ENCODE results near the gene MBD5. TPM values are rescaled to one million over a fixed set of nuclear protein-coding genes. Genes with fewer than 3 reads are reported as not detected.
A peak's percentile ranks its signal among the peaks of the same experiment; 100 is the strongest.

The MBD5 gene
- total RNA-seq, 1 donor from 2014 or later = 8.3 TPM

GRCh38 chr2:148515120-148515519 is 494.2 kb downstream of the MBD5 start:
- Histone ChIP-seq H3K9me3 (no peaks in the 10 kb centered on the region), H3K36me3 (no peaks in the 10 kb centered on the region), H3K27ac (peak overlapping the region in 1 of 2 donors; percentile 52), H3K27me3 (no peaks in the 10 kb centered on the region), H3K4me1 (peaks cover 0 to 11% of the 10 kb centered on the region in 2 donors), H3K4me3 (no peak overlapping the region)
- intact Hi-C loops (cut with DNase I) = no loop called here
- TF ChIP-seq, protein P1, sequence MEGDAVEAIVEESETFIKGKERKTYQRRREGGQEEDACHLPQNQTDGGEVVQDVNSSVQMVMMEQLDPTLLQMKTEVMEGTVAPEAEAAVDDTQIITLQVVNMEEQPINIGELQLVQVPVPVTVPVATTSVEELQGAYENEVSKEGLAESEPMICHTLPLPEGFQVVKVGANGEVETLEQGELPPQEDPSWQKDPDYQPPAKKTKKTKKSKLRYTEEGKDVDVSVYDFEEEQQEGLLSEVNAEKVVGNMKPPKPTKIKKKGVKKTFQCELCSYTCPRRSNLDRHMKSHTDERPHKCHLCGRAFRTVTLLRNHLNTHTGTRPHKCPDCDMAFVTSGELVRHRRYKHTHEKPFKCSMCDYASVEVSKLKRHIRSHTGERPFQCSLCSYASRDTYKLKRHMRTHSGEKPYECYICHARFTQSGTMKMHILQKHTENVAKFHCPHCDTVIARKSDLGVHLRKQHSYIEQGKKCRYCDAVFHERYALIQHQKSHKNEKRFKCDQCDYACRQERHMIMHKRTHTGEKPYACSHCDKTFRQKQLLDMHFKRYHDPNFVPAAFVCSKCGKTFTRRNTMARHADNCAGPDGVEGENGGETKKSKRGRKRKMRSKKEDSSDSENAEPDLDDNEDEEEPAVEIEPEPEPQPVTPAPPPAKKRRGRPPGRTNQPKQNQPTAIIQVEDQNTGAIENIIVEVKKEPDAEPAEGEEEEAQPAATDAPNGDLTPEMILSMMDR (IDR thresholded peaks at IDR 0.05) = no peak
- DNase-seq (ENCODE audit: low spot score in 2 of 2) = no peak

- Histone ChIP-seq H3K4me3 (no peak overlapping the region), H3K9me3 (no peaks in the 10 kb centered on the region), H3K36me3 (no peaks in the 10 kb centered on the region), H3K27me3 (no peaks in the 10 kb centered on the region), H3K27ac (peak overlapping the region; percentile 34 to 52), H3K4me1 (peaks cover 0 to 11% of the 10 kb centered on the region in 2 donors)
- TF ChIP-seq, protein P1 (IDR thresholded peaks at IDR 0.05) = no peak
- intact Hi-C loops (cut with DNase I) = no loop called here
- DNase-seq (ENCODE audit: low spot score in 2 of 2) = no peak
Measured at GRCh38 chr2:148515976-148516375, 495.1 kb downstream of the MBD5 start.

GRCh38 chr2:148517296-148517695 is 496.4 kb downstream of the MBD5 start:
- intact Hi-C loops (cut with DNase I) = no loop called here
- TF ChIP-seq, protein P1 (IDR thresholded peaks at IDR 0.05) = no peak
- peaks cover 0 to 7% of the 10 kb centered on the region in 2 donors for H3K4me1 ChIP-seq
- H3K27me3 ChIP-seq = no peaks in the 10 kb centered on the region
- no peak overlapping the region for H3K4me3 ChIP-seq
- DNase-seq (ENCODE audit: low spot score in 2 of 2) = no peak
- no peaks in the 10 kb centered on the region for H3K36me3 ChIP-seq
- no peak overlapping the region for H3K27ac ChIP-seq
- H3K9me3 ChIP-seq = no peaks in the 10 kb centered on the region

- H3K9me3 ChIP-seq = no peaks in the 10 kb centered on the region
- no peak overlapping the region for H3K4me3 ChIP-seq
- intact Hi-C loops (cut with DNase I) = no loop called here
- H3K4me1 ChIP-seq = peaks cover 0 to 7% of the 10 kb centered on the region in 2 donors
- H3K27ac ChIP-seq = no peak overlapping the region
- TF ChIP-seq, protein P1 (IDR thresholded peaks at IDR 0.05) = no peak
- DNase-seq (ENCODE audit: low spot score in 2 of 2) = no peak
- no peaks in the 10 kb centered on the region for H3K36me3 ChIP-seq
- H3K27me3 ChIP-seq = no peaks in the 10 kb centered on the region
Measured at GRCh38 chr2:148517822-148518221, 496.9 kb downstream of the MBD5 start.

DNA sequence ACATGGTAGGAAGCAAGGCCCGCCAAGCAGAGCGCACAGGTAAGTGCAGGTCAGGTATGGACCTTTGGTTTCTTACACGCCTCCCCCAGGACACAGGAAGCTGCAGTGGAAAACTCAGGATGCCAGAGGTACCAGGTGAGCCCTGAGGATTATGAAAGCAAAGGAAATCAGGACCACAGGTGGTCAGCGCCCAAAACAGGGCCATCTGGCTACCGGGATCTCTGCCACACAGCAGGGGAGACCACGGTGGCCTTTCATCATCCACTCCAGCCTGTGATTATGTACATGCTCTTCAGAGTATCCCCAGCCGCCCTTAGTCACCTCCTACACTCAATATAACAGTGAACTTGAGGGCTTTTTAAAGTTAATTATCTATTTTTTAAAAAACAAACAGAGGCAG is 498.1 kb downstream of the MBD5 start:
- intact Hi-C loops (cut with DNase I) = no loop called here
- TF ChIP-seq, protein P1 (IDR thresholded peaks at IDR 0.05) = no peak

DNA sequence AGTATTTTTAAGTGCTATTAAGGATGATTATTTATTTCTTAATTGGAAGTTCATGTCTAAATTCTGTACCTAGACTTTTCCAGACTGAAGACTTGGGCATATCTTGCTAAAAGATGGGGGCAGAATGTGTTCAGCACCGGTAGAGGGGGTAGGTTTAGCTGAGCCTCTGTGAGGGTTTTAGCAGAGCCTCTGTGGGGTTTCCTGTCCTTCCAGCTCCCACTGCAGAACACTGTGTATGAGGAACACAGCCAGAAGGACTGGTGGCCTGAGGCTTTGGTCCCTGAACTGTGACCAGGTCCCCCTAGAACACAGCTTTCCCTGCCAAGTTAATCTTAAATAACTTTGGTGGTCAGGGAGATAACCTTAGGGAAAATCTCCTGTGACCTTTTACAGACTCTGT is 500.3 kb downstream of the MBD5 start:
- Histone ChIP-seq H3K4me3 (no peak overlapping the region), H3K27me3 (no peaks in the 10 kb centered on the region), H3K27ac (no peak overlapping the region), H3K9me3 (no peaks in the 10 kb centered on the region), H3K4me1 (peaks cover 0 to 3% of the 10 kb centered on the region in 2 donors), H3K36me3 (no peaks in the 10 kb centered on the region)
- DNase-seq (ENCODE audit: low spot score in 2 of 2) = no peak
- intact Hi-C loops (cut with DNase I) = no loop called here
- TF ChIP-seq, protein P1 (IDR thresholded peaks at IDR 0.05) = no peak

More for the DNA sequence above, 498.1 kb downstream of the MBD5 start:
- no peak overlapping the region for H3K27ac ChIP-seq
- no peaks in the 10 kb centered on the region for H3K27me3 ChIP-seq
- H3K9me3 ChIP-seq = no peaks in the 10 kb centered on the region
- H3K4me1 ChIP-seq = peaks cover 0 to 7% of the 10 kb centered on the region in 2 donors
- no peak for DNase-seq (ENCODE audit: low spot score in 2 of 2)
- no peak overlapping the region for H3K4me3 ChIP-seq
- no peaks in the 10 kb centered on the region for H3K36me3 ChIP-seq

All from ascending aorta (tissue), 2 donors.